Measurements from ENCODE around the gene PWWP2B.
"Not testable (repeated sequence)": the region's sequence is repeated elsewhere in the genome, so short reads cannot be mapped to it uniquely, and the experiment has no call there.

PWWP2B gene

GRCh38 chr10:132436096-132436495 lies 39.1 kb downstream of the PWWP2B start:
- DNase-seq: not testable (repeated sequence)

- no peak for DNase-seq
These were observed 39.9 kb downstream of the PWWP2B start for GRCh38 chr10:132436861-132437410.

DNA sequence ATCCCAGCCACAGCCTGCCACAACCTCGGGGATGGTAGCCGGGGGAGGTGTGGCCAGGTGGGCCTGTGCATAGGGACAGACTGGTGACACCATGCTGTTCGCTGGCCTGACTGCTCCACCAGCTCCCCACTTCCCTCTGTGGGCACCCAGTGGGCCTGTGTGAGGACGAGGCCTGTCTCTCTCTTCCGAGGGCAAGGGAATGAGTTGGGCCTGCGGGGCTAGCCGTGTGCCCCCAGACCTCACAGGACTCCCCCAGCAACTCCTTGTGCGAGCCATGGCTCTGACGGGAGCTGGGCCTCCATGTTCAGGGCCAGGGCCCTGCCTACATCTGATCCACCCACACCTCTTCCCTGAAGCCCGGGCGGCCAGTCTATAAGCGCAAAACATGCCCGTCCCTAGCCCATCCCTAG lies 40.5 kb downstream of the PWWP2B start:
- DNase-seq: no peak

DNA sequence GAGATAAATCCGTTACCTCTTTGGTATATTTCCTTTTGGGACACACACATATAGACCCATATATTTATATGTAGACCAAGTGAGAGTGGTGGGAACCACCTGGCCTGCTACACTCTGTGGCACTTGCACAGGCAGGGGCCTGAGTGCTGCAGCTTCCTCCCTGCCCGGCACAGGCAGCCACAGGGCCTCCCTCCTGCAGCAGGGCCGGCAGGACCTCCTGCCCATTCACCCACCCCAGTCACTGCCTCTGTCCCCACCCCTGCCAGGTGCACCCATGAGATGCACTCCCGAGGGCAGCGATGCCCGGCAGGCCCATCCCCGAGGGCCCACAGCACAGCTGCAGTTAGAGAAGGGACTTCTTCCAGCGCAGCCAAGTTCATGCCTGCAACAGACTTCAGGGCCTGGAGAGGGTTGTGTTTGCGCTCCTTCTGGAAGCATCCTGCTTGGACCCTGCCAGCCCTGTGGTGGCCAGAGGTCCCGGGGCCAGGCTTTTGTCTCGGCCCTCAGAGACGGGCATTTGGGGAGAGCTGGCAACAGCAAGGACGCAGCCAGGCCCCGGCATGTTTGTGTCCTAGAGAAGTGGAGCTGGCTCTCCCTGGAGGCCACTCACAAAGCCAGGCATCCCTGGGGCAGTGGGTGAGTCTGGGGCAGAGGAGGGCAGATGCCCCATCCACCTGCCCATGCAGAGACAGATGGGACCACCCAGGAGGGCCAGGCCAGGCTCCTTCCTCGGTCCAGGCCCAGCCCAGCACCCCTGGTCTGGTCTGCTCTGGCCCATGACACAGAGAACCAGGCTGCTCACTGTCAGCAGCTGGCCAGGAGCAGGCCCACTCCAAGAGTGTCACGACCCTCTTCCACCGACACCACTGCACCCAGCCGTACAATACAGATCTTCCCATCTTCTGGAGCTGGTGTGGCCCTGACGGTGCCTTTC lies 41.4 kb downstream of the PWWP2B start:
- DNase-seq: no peak

- no peak for DNase-seq
These were observed 42.0 kb downstream of the PWWP2B start for GRCh38 chr10:132439025-132439388.

- DNase-seq: no peak
These were observed 42.6 kb downstream of the PWWP2B start for GRCh38 chr10:132439424-132440163.

- no peak for DNase-seq
These were observed 44.0 kb downstream of the PWWP2B start for GRCh38 chr10:132440791-132441565.

- no peak for DNase-seq
These were observed 45.0 kb downstream of the PWWP2B start for GRCh38 chr10:132441818-132442524.

DNA sequence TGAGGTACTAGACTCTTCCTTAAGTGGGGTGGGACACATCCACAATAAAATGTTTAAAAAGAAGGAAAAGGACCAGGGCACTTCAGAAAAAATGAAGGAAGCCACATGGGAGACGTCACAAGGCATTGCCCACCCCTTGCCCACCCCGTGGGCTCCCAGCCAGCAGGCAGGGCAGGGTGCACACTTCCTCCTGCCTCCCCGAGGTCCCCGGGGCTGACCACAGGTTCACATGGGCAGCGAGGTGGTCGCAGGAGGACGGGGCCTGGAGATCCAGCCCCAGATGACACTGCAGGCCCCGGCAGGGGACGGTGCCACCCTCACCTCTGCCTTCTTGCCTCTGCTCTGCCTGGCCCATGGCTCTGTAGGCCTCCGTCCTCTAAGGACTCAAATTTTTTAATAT lies 45.6 kb downstream of the PWWP2B start:
- no peak for DNase-seq

DNA sequence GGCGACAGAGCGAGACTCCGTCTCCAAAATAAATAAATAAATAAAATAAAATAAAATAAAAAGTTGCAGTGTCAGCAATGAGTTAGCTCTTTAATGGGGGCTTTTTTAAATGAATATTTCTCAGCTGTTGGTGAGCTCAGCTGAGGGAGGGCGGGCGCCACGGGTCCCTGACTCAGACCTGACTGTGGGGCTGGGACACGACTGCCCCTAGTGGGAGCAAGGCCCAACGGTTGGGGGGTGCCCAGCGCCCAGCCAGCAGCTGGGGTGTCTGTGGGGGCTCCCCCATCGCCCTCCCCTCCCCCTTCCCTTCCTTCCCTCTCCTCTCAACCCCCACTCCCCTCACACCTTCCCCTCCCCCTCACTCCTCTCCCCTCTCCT lies 46.6 kb downstream of the PWWP2B start:
- peak; percentile 78 for DNase-seq

GRCh38 chr10:132443983-132444876 lies 47.2 kb downstream of the PWWP2B start:
- no peak for DNase-seq

- DNase-seq: no peak
These were observed 47.9 kb downstream of the PWWP2B start for GRCh38 chr10:132444877-132445351.

DNA sequence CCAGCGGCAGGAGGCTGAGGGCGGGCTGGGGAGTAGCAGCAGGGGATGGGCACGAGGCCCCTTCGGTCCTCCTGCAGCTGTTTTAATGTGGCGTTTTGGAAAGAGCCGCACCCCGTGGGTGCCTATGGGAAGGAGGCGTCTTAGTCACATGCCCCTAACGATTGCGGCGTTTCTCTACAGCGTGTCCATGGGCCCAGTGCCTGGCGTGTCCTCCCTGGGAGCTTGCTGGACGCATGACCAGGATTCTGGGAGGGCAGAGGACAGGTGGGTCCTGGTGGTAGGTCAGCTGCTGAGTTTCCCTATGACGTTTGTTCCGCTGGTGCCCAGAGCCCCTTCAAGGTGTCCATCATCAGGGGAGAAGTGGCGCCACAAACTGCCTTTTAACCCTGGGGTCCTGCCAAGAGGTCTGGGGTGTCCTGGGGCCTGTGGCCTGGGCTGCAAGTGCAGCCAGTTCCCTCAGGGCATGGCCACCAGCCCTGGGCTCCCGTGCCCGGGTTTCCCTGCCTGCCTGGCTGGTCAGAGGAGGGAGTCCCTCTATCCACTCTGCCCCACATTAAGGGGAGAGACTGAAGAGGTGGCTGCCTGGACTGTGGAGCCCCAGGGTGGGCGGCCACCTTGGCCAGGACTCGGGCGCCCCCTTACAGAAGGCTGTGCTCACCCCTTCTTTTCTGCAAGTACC lies 48.7 kb downstream of the PWWP2B start:
- DNase-seq: no peak

DNA sequence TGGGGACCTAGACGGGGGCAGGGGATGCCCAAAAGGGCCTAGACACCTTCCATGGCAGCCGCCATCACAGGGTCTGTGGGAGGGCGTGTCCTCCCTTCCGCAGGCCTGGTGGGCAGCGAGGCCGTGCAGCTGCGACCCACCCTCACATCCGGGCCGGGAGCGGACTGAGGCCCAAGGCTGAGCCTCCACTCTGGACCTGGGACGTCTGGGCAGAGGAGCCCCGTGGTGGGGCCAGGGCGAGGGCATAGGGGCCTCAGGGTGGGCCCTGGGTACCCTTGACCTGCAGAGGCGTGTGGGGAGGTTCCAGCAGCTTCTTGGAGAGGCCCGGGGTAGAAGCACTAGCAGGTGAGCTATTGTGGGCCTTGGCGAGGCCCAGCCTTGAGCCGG lies 49.2 kb downstream of the PWWP2B start:
- DNase-seq: no peak

GRCh38 chr10:132446661-132447445 lies 49.9 kb downstream of the PWWP2B start:
- peak; percentile 76 for DNase-seq

- peak; percentile 71 for DNase-seq
These were observed 50.6 kb downstream of the PWWP2B start for GRCh38 chr10:132447446-132448247.

GRCh38 chr10:132448248-132448731 lies 51.3 kb downstream of the PWWP2B start:
- peak; percentile 30 for DNase-seq

DNA sequence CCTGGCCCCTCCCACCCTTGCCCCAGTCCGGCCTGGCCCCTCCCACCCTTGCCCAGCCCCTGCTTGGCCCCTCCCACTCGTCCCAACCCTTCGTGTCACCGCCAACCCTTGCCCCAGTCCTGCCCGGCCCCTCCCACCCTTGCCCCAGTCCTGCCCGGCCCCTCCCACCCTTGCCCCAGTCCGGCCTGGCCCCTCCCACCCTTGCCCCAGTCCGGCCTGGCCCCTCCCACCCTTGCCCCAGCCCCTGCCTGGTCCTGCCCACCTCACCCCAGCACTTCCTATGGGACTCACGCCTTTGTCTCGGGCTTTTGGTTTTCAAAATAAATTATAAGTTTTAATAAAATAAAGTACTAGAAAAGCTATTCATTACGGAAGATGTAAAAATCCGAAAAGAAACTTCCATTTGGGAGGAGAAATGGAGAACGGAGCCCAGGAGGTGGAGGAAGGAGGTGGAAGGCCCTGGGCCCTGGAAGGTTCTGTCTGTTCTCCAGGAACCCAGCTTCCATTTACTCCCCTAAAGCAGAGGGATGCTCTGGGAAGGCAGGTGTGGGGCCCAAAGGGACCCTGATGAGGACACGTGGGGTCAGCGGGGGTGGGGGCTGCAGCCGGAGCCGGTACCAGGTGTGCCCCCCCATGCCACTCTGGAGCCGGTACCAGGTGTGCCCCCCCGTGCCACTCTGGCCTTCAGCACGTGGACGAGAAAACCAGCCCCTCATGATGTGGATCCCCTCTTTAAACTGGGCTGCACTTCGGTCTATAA lies 52.2 kb downstream of the PWWP2B start:
- DNase-seq: no peak
